Measurements from ENCODE around the gene LTBP4.

DNA sequence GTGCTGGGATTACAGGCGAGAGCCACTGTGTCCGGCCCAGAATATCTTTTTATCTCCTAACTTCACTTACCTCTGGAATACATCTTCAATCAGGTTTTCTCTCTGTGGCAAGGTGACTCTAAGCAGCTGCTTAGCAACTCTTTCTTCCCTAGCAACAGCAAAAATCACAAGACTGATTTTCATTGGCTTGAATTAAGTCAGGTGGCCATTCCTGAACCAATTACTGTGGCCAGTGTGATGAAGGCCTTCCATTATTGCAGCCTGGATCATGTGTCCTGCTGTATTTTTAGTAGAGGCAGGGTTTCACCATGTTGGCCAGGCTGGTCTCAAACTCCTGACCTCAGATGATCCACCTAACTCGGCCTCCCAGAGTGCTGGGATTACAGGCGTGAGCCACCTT is 9.0 kb upstream of the LTBP4 start:
- no peak for TF ChIP-seq POLR2AphosphoS5 (IDR thresholded peaks at IDR 0.05; ENCODE audit: low read depth, low read length)
- TF ChIP-seq, protein P1, sequence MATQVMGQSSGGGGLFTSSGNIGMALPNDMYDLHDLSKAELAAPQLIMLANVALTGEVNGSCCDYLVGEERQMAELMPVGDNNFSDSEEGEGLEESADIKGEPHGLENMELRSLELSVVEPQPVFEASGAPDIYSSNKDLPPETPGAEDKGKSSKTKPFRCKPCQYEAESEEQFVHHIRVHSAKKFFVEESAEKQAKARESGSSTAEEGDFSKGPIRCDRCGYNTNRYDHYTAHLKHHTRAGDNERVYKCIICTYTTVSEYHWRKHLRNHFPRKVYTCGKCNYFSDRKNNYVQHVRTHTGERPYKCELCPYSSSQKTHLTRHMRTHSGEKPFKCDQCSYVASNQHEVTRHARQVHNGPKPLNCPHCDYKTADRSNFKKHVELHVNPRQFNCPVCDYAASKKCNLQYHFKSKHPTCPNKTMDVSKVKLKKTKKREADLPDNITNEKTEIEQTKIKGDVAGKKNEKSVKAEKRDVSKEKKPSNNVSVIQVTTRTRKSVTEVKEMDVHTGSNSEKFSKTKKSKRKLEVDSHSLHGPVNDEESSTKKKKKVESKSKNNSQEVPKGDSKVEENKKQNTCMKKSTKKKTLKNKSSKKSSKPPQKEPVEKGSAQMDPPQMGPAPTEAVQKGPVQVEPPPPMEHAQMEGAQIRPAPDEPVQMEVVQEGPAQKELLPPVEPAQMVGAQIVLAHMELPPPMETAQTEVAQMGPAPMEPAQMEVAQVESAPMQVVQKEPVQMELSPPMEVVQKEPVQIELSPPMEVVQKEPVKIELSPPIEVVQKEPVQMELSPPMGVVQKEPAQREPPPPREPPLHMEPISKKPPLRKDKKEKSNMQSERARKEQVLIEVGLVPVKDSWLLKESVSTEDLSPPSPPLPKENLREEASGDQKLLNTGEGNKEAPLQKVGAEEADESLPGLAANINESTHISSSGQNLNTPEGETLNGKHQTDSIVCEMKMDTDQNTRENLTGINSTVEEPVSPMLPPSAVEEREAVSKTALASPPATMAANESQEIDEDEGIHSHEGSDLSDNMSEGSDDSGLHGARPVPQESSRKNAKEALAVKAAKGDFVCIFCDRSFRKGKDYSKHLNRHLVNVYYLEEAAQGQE (IDR thresholded peaks at IDR 0.05; ENCODE audit: insufficient read depth in 1 of 2, low read depth in 2 of 2, low read length in 1 of 2), result no peak
